HG03039 (cell line): Measurements from ENCODE around the gene LURAP1L.

Experiments
- ATAC-seq: cut with Tn5 transposase; IDR thresholded peaks from one replicate; pipeline ENCODE4 v1.9.1; 2021; ENCODE audit warnings: mild to moderate bottlenecking, moderate library complexity; ENCODE audit not compliant: unreplicated experiment

LURAP1L gene

GRCh38 chr9:12776513-12777055 is 1.8 kb downstream of the LURAP1L start:
- ATAC-seq: no peak

GRCh38 chr9:12777121-12778022 is 2.6 kb downstream of the LURAP1L start:
- ATAC-seq: no peak

- ATAC-seq: no peak
Observed at GRCh38 chr9:12778389-12778788, 3.6 kb downstream of the LURAP1L start.

- no peak for ATAC-seq
Observed at GRCh38 chr9:12781226-12781733, 6.5 kb downstream of the LURAP1L start.

- ATAC-seq: no peak
Observed at GRCh38 chr9:12783767-12784460, 9.1 kb downstream of the LURAP1L start.

GRCh38 chr9:12784461-12785259 is 9.8 kb downstream of the LURAP1L start:
- ATAC-seq: no peak

GRCh38 chr9:12785260-12785770 is 10.5 kb downstream of the LURAP1L start:
- no peak for ATAC-seq

- ATAC-seq: no peak
Observed at GRCh38 chr9:12785941-12786340, 11.1 kb downstream of the LURAP1L start.

GRCh38 chr9:12790001-12790400 is 15.2 kb downstream of the LURAP1L start:
- no peak for ATAC-seq

- no peak for ATAC-seq
Observed at GRCh38 chr9:12790883-12791282, 16.1 kb downstream of the LURAP1L start.

- ATAC-seq: no peak
Observed at GRCh38 chr9:12794101-12794799, 19.4 kb downstream of the LURAP1L start.

GRCh38 chr9:12796601-12797000 is 21.8 kb downstream of the LURAP1L start:
- ATAC-seq: no peak

- no peak for ATAC-seq
Observed at GRCh38 chr9:12797037-12797436, 22.2 kb downstream of the LURAP1L start.

- no peak for ATAC-seq
Observed at GRCh38 chr9:12798066-12798770, 23.4 kb downstream of the LURAP1L start.

GRCh38 chr9:12801187-12801586 is 26.4 kb downstream of the LURAP1L start:
- no peak for ATAC-seq

- no peak for ATAC-seq
Observed at GRCh38 chr9:12801663-12802062, 26.8 kb downstream of the LURAP1L start.

- ATAC-seq: no peak
Observed at GRCh38 chr9:12802093-12802492, 27.3 kb downstream of the LURAP1L start.

- ATAC-seq: no peak
Observed at GRCh38 chr9:12808569-12808968, 33.7 kb downstream of the LURAP1L start.

- no peak for ATAC-seq
Observed at GRCh38 chr9:12809720-12810119, 34.9 kb downstream of the LURAP1L start.
